ENCODE data around the gene PDE7B.

DNA sequence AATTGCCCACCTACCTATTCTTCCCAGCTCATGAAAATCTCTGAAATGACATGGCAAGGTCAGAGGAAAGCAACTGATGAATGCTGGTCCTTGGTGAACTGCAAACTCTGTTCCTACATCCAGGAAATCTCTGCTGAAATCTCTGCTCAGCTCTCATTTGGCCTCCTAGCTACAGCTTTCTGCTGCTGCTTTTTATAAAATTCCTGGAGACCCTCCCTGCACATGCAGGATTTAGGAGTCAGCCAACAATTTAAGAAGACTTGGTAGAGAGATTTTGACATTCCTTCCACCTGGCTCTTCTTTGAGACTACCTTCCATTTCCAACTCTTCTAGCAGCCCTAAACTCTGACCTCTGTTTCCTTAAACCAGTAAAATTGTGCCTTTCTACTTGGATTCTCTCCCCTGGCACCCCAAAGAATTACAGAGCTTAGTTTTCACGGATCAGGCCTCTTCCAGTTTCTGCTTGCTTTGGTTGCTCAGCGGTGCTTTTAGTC lies 55.5 kb downstream of the PDE7B start:
- TF ChIP-seq, protein P1, sequence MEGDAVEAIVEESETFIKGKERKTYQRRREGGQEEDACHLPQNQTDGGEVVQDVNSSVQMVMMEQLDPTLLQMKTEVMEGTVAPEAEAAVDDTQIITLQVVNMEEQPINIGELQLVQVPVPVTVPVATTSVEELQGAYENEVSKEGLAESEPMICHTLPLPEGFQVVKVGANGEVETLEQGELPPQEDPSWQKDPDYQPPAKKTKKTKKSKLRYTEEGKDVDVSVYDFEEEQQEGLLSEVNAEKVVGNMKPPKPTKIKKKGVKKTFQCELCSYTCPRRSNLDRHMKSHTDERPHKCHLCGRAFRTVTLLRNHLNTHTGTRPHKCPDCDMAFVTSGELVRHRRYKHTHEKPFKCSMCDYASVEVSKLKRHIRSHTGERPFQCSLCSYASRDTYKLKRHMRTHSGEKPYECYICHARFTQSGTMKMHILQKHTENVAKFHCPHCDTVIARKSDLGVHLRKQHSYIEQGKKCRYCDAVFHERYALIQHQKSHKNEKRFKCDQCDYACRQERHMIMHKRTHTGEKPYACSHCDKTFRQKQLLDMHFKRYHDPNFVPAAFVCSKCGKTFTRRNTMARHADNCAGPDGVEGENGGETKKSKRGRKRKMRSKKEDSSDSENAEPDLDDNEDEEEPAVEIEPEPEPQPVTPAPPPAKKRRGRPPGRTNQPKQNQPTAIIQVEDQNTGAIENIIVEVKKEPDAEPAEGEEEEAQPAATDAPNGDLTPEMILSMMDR (IDR thresholded peaks at IDR 0.05) = no peak
- TF ChIP-seq POLR2A (IDR thresholded peaks at IDR 0.05) = no peak

Measured in Peyer's patch (tissue), 4 donors.